PFSK-1 (cell line): ENCODE results near the gene DHRS4.

Source experiments
- POLR2AphosphoS5 ChIP-seq: IDR thresholded peaks from 2 replicates; pipeline ENCODE4 v1.6.1; 2012; ENCODE audit warnings: low read depth, mild to moderate bottlenecking, control low read depth, low read length, moderate library complexity
- REST ChIP-seq, 2 experiments: IDR thresholded peaks; 2 replicates each; pipeline versions ENCODE4 v1.6.1 to v1.8.0; 2011 to 2012; ENCODE audit warnings: low read depth in 2 of 2, low read length in 2 of 2, control low read depth in 1 of 2, inconsistent platforms in 1 of 2, mild to moderate bottlenecking in 1 of 2, moderate library complexity in 1 of 2; ENCODE audit not compliant: insufficient read depth in 1 of 2
- TAF1 ChIP-seq: IDR thresholded peaks from 2 replicates; pipeline ENCODE4 v1.6.1; 2012; ENCODE audit warnings: low read length, control low read depth, borderline replicate concordance; ENCODE audit not compliant: insufficient read depth

- no peak for TF ChIP-seq TAF1
- no peak for TF ChIP-seq POLR2AphosphoS5
- TF ChIP-seq REST (IDR thresholded peaks at IDR 0.05; ENCODE audit: insufficient read depth in 1 of 2, low read depth in 2 of 2, low read length in 2 of 2): no peak
These were observed 19.8 kb upstream of the DHRS4 start for GRCh38 chr14:23933742-23934128.
